Mesenchymal stem cell (in vitro differentiated cells and primary cell): ENCODE results near the gene CDH18. TPM values are rescaled to one million over a fixed set of nuclear protein-coding genes. Genes with fewer than 3 reads are reported as not detected.

ENCODE experiments used
- DNase-seq: peaks from one replicate; pipeline ENCODE4 v3.0.0-alpha.2; 2013
- H2AFZ ChIP-seq: one replicate; pipeline ENCODE4 v1.6.1; 2013; ENCODE audit warnings: low read depth, mild to moderate bottlenecking, control low read depth, inconsistent platforms, low read length, moderate library complexity
- H2AK5ac ChIP-seq: 2 replicates; pipeline ENCODE4 v1.6.1; 2013; ENCODE audit warnings: low read length, moderate library complexity, mild to moderate bottlenecking, inconsistent platforms; ENCODE audit not compliant: severe bottlenecking
- H2BK120ac ChIP-seq: one replicate; pipeline ENCODE4 v1.6.1; 2013; ENCODE audit warnings: low read depth, mild to moderate bottlenecking, inconsistent platforms, low read length, moderate library complexity
- H2BK12ac ChIP-seq, 2 experiments: one replicate each; pipeline ENCODE4 v1.6.1; 2013; ENCODE audit warnings: inconsistent platforms in 2 of 2, low read length in 2 of 2, mild to moderate bottlenecking in 2 of 2, moderate library complexity in 2 of 2, control low read depth in 1 of 2
- H2BK15ac ChIP-seq: one replicate; pipeline ENCODE4 v1.6.1; 2013; ENCODE audit warnings: mild to moderate bottlenecking, low read depth, inconsistent platforms; ENCODE audit not compliant: poor library complexity, severe bottlenecking
- H2BK5ac ChIP-seq: 2 replicates; pipeline ENCODE4 v1.6.1; 2013; ENCODE audit warnings: low read depth, mild to moderate bottlenecking, low read length, control low read depth, inconsistent platforms; ENCODE audit not compliant: poor library complexity, severe bottlenecking
- H3K14ac ChIP-seq, 2 experiments: one replicate each; pipeline ENCODE4 v1.6.1; 2013; ENCODE audit warnings: inconsistent platforms in 2 of 2, low read length in 2 of 2, control low read depth in 1 of 2, mild to moderate bottlenecking in 1 of 2, moderate library complexity in 1 of 2
- H3K18ac ChIP-seq, 2 experiments: one replicate each; pipeline ENCODE4 v1.6.1; 2013; ENCODE audit warnings: inconsistent platforms in 2 of 2, low read length in 2 of 2, control low read depth in 1 of 2, low read depth in 1 of 2, mild to moderate bottlenecking in 1 of 2
- H3K23ac ChIP-seq, 2 experiments: one replicate each; pipeline ENCODE4 v1.6.1; 2013; ENCODE audit warnings: inconsistent platforms in 2 of 2, low read length in 2 of 2, mild to moderate bottlenecking in 2 of 2, moderate library complexity in 2 of 2, control low read depth in 1 of 2
- H3K27ac ChIP-seq: 2 replicates; pipeline ENCODE4 v1.5.1; 2013; ENCODE audit warnings: mild to moderate bottlenecking, moderate library complexity, low read length, control low read depth, inconsistent platforms; ENCODE audit not compliant: poor library complexity, severe bottlenecking
- H3K27me3 ChIP-seq, 2 experiments: 2 replicates each; pipeline versions ENCODE4 v1.6.1 to v1.7.0; 2013; ENCODE audit warnings: low read length in 2 of 2, mild to moderate bottlenecking in 2 of 2, moderate library complexity in 2 of 2, control low read depth in 1 of 2, inconsistent platforms in 1 of 2; ENCODE audit not compliant: control insufficient read depth in 1 of 2, insufficient read depth in 1 of 2
- H3K36me3 ChIP-seq, 2 experiments: 2 replicates each; pipeline versions ENCODE4 v1.6.1 to v1.7.0; 2013; ENCODE audit warnings: low read length in 2 of 2, control low read depth in 1 of 2, inconsistent platforms in 1 of 2, low read depth in 1 of 2, mild to moderate bottlenecking in 1 of 2; ENCODE audit not compliant: insufficient read depth in 2 of 2, control insufficient read depth in 1 of 2
- H3K4ac ChIP-seq, 2 experiments: one replicate each; pipeline ENCODE4 v1.6.1; 2013; ENCODE audit warnings: inconsistent platforms in 2 of 2, low read length in 2 of 2, mild to moderate bottlenecking in 2 of 2, moderate library complexity in 2 of 2, control low read depth in 1 of 2, low read depth in 1 of 2
- H3K4me1 ChIP-seq: 2 replicates; pipeline ENCODE4 v1.6.1; 2013; ENCODE audit warnings: low read depth, low read length, control low read depth; ENCODE audit not compliant: control insufficient read depth, insufficient read depth
- H3K4me2 ChIP-seq: 2 replicates; pipeline ENCODE4 v1.6.1; 2013; ENCODE audit warnings: low read length, mild to moderate bottlenecking, inconsistent platforms; ENCODE audit not compliant: poor library complexity, severe bottlenecking
- H3K4me3 ChIP-seq, 2 experiments: 2 replicates each; pipeline versions ENCODE4 v1.5.1 to v1.7.0; 2013; ENCODE audit warnings: low read length in 2 of 2, mild to moderate bottlenecking in 2 of 2, control low read depth in 1 of 2, low read depth in 1 of 2; ENCODE audit not compliant: insufficient read depth in 1 of 2
- H3K79me1 ChIP-seq: replicated peaks from 2 replicates; pipeline ENCODE4 v1.6.1; 2013; ENCODE audit warnings: mild to moderate bottlenecking, control low read depth, low read length, inconsistent platforms; ENCODE audit not compliant: poor library complexity, severe bottlenecking
- H3K9ac ChIP-seq: 2 replicates; pipeline ENCODE4 v1.7.0; 2013; ENCODE audit warnings: mild to moderate bottlenecking, low read length, moderate library complexity
- H3K9me3 ChIP-seq: 2 replicates; pipeline ENCODE4 v1.7.0; 2013; ENCODE audit warnings: mild to moderate bottlenecking, low read length; ENCODE audit not compliant: control insufficient read depth
- H4K8ac ChIP-seq: one replicate; pipeline ENCODE4 v1.6.1; 2013; ENCODE audit warnings: inconsistent platforms, mild to moderate bottlenecking, low read length, moderate library complexity
- H4K91ac ChIP-seq: one replicate; pipeline ENCODE4 v1.6.1; 2013; ENCODE audit warnings: mild to moderate bottlenecking, low read length, inconsistent platforms
- WGBS: methylation state at CpG from one replicate; pipeline ENCODE4 v1.1.7; 2013; ENCODE audit warnings: mixed read lengths; 5-methylcytosine and 5-hydroxymethylcytosine counted together
- polyA plus RNA-seq, 2 experiments: library from polyadenylated mRNA; stranded (reverse); fragments of 200-250 nt; gene quantifications; one replicate each; pipeline ENCODE4 v1.2.3, GENCODE V29; 2013

Gene CDH18
- polyA plus RNA-seq (2013, experiment 1 of 2): 0.28 TPM
- 0.27 TPM for polyA plus RNA-seq (2013, experiment 2 of 2)

GRCh38 chr5:19987612-19988361 lies at the start of gene CDH18:
Gene CDH18, minus strand, starts transcription at chr5:19988200. Its CDS starts 149,214 bp downstream, at chr5:19838986.
- Histone ChIP-seq H4K8ac (no peak within 1 kb of the TSS), H3K4ac (no peak within 1 kb of the TSS), H3K23ac (no peak within 1 kb of the TSS), H3K27ac (no peak within 1 kb of the TSS), H3K4me1 (peaks cover 5% of the 10 kb centered on the region), H3K9ac (peak within 1 kb of the TSS; percentile 32), H2BK5ac (no peak within 1 kb of the TSS), H2AFZ (peak within 1 kb of the TSS; percentile 62), H3K14ac (no peak within 1 kb of the TSS), H3K4me3 (peak within 1 kb of the TSS; percentile 34 to 76), H3K18ac (no peak within 1 kb of the TSS), H2BK15ac (no peak within 1 kb of the TSS), H3K27me3 (peaks cover 0 to 17% of the 10 kb centered on the region in 2 experiments), H2AK5ac (no peak within 1 kb of the TSS), H3K79me1 (no peaks in the 10 kb centered on the region), H2BK12ac (no peak within 1 kb of the TSS), H4K91ac (no peak within 1 kb of the TSS), H3K9me3 (no peaks in the 10 kb centered on the region), H2BK120ac (no peak within 1 kb of the TSS), H3K4me2 (peak within 1 kb of the TSS; percentile 95), H3K36me3 (no peaks in the 10 kb centered on the region)
- DNase-seq: peak; percentile 56
- WGBS: 12% methylated on average over 25 of the region's 26 CpGs

DNA sequence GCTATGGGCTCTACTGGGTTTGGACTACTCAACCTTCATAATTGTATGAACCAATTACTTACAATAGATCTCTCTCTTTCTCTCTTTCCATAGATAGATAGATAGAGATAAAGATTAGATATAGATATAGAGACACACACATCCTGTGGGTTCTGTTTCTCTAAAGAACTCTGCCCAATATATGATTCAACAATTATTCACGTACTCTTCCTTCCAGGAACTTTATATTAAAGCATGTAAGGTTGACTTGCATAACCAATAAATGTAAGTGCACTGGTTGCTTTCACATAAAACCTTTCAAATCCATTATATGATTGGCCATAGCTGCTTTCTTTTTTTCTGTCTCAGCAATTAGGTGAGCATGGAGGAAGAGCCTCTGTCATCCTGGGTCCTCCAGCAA lies 46.7 kb upstream of the CDH18 start:
- no peak overlapping the region for H2BK15ac ChIP-seq
- no peaks in the 10 kb centered on the region for H3K27me3 ChIP-seq
- peaks cover 2% of the 10 kb centered on the region for H3K9me3 ChIP-seq
- H4K91ac ChIP-seq: no peak overlapping the region
- H2AK5ac ChIP-seq: no peak overlapping the region
- H3K4me3 ChIP-seq: no peak overlapping the region
- H3K79me1 ChIP-seq: no peaks in the 10 kb centered on the region
- no peak overlapping the region for H2BK5ac ChIP-seq
- WGBS: no CpG with 5 or more reads among the region's 1 CpG
- H3K4ac ChIP-seq: no peak overlapping the region
- no peak for DNase-seq
- H3K4me2 ChIP-seq: no peak overlapping the region
- H2BK12ac ChIP-seq: no peak overlapping the region
- no peak overlapping the region for H3K27ac ChIP-seq
- H3K14ac ChIP-seq: no peak overlapping the region
- no peaks in the 10 kb centered on the region for H3K36me3 ChIP-seq
- no peak overlapping the region for H2BK120ac ChIP-seq
- no peak overlapping the region for H2AFZ ChIP-seq
- H4K8ac ChIP-seq: no peak overlapping the region
- H3K9ac ChIP-seq: no peak overlapping the region
- no peaks in the 10 kb centered on the region for H3K4me1 ChIP-seq
- no peak overlapping the region for H3K23ac ChIP-seq
- no peak overlapping the region for H3K18ac ChIP-seq

- H3K9me3 ChIP-seq: peaks cover 2% of the 10 kb centered on the region
- no peaks in the 10 kb centered on the region for H3K36me3 ChIP-seq
- H3K4me2 ChIP-seq: no peak overlapping the region
- no peaks in the 10 kb centered on the region for H3K79me1 ChIP-seq
- WGBS: 100% methylated on average over 1 of the region's 2 CpGs
- no peak overlapping the region for H2AK5ac ChIP-seq
- H3K9ac ChIP-seq: no peak overlapping the region
- no peak overlapping the region for H3K14ac ChIP-seq
- H3K23ac ChIP-seq: no peak overlapping the region
- no peak overlapping the region for H4K91ac ChIP-seq
- H2AFZ ChIP-seq: no peak overlapping the region
- no peak overlapping the region for H4K8ac ChIP-seq
- H3K4ac ChIP-seq: no peak overlapping the region
- H3K18ac ChIP-seq: no peak overlapping the region
- H3K4me3 ChIP-seq: no peak overlapping the region
- no peak overlapping the region for H2BK120ac ChIP-seq
- no peak overlapping the region for H2BK12ac ChIP-seq
- no peaks in the 10 kb centered on the region for H3K27me3 ChIP-seq
- DNase-seq: no peak
- H3K4me1 ChIP-seq: no peaks in the 10 kb centered on the region
- no peak overlapping the region for H2BK15ac ChIP-seq
- no peak overlapping the region for H3K27ac ChIP-seq
- no peak overlapping the region for H2BK5ac ChIP-seq
Observed at GRCh38 chr5:20033881-20034280, 45.9 kb upstream of the CDH18 start.

- Histone ChIP-seq H3K4ac (no peak overlapping the region), H2AK5ac (no peak overlapping the region), H3K27ac (no peak overlapping the region), H2BK15ac (no peak overlapping the region), H3K36me3 (no peaks in the 10 kb centered on the region), H3K79me1 (no peaks in the 10 kb centered on the region), H3K23ac (no peak overlapping the region), H2AFZ (peak overlapping the region; percentile 61), H3K4me1 (no peaks in the 10 kb centered on the region), H3K18ac (no peak overlapping the region), H4K8ac (no peak overlapping the region), H3K27me3 (no peaks in the 10 kb centered on the region), H3K4me2 (no peak overlapping the region), H2BK12ac (no peak overlapping the region), H3K4me3 (no peak overlapping the region), H3K9me3 (no peaks in the 10 kb centered on the region), H2BK120ac (no peak overlapping the region), H3K9ac (no peak overlapping the region), H3K14ac (no peak overlapping the region), H2BK5ac (no peak overlapping the region), H4K91ac (no peak overlapping the region)
- DNase-seq: peak; percentile 39
- WGBS: 5% methylated on average over 1 of the region's 2 CpGs
Observed at GRCh38 chr5:20032896-20033295, 44.9 kb upstream of the CDH18 start.
